GM12892 (cell line): ENCODE results near the gene SDK1.

Source experiments
- POLR2A ChIP-seq: IDR thresholded peaks from 2 replicates; pipeline ENCODE4 v1.6.1; 2011; ENCODE audit warnings: low read depth, low read length, control low read depth
- POLR2AphosphoS5 ChIP-seq: IDR thresholded peaks from 2 replicates; pipeline ENCODE4 v1.6.1; 2011; ENCODE audit warnings: low read depth, low read length, control low read depth
- TAF1 ChIP-seq: IDR thresholded peaks from 2 replicates; pipeline ENCODE4 v1.6.1; 2011; ENCODE audit warnings: low read depth, mild to moderate bottlenecking, control low read depth, low read length, borderline replicate concordance

- TF ChIP-seq POLR2AphosphoS5 (no peak), POLR2A (no peak), TAF1 (no peak)
These were observed 686.4 kb downstream of the SDK1 start for GRCh38 chr7:3987426-3987927.
